Astrocyte of the spinal cord (primary cell): ENCODE data around the gene WDR45B.
"Not testable (repeated sequence)": the region's sequence is repeated elsewhere in the genome, so short reads cannot be mapped to it uniquely, and the experiment has no call there.

Experiments used
- DNase-seq: peaks from one replicate; pipeline ENCODE4 v3.0.0; 2011; ENCODE audit warnings: low read depth, low spot score
- H3K4me3 ChIP-seq: 2 replicates; pipeline ENCODE4 v1.5.1; 2011; ENCODE audit warnings: low read depth, mild to moderate bottlenecking, low read length, moderate library complexity
- CTCF ChIP-seq: IDR thresholded peaks from 2 replicates; pipeline ENCODE4 v1.5.1; 2012; ENCODE audit warnings: low read depth, mild to moderate bottlenecking, low read length, inconsistent platforms
- in situ Hi-C: cut with HindIII; loops from 2 replicates; pipeline ENCODE4 v1.10.0; 2017; ENCODE audit warnings: low sequenced_read_pairs

The WDR45B gene

DNA sequence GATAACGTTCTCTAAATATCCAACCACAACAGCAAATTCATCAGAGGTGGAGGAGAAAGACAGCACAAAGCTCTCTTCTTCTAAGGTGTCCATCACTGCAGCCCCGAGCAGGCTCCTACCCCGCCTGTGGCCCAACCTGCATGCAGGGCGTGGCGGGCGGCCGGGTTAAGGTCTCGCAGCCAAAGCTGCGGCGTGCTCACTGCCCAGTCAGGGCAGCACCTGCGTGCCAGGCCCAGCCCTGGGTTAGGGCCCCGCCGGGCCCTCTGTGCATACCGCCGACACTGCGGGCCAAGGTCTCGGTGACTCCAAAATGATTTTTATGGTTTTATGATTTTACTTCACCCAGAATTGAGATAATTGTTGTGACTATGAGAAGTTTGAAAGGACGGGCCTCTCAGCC is 70.9 kb downstream of the WDR45B start:
- no peak for TF ChIP-seq CTCF
- in situ Hi-C loops = no loop called here

GRCh38 chr17:82575581-82576221 is 72.5 kb downstream of the WDR45B start:
- DNase-seq, H3K4me3 ChIP-seq, in situ Hi-C loops: not testable (repeated sequence)

More for the DNA sequence above, 70.9 kb downstream of the WDR45B start:
- no peak for DNase-seq
- H3K4me3 ChIP-seq = no peak overlapping the region

- H3K4me3 ChIP-seq = no peak overlapping the region
- in situ Hi-C loops = no loop called here
- DNase-seq = no peak
- TF ChIP-seq CTCF = no peak
These were observed 74.2 kb downstream of the WDR45B start for GRCh38 chr17:82574041-82574440.

DNA sequence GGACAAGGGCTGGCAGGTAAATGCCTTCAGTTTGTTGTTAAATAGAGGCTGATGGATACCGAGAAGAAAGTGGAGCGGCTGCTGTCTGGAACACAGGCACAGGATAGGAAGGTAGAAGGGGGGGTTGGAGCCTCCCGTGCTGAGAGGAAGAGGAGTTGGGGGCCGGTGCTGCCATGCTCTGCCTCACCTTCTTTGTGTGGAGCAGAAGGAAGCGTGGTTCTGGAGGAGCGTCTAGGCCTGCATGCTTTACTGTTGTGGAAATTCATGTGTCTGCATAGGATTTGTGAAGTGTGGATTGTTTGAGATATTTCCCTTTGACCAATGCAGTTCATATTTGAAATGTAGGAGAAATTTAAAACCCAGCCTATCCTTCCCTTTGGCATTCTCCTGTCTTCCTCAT is 76.4 kb downstream of the WDR45B start:
- no peak for DNase-seq
- no peak overlapping the region for H3K4me3 ChIP-seq
- no peak for TF ChIP-seq CTCF
- in situ Hi-C loops = no loop called here

DNA sequence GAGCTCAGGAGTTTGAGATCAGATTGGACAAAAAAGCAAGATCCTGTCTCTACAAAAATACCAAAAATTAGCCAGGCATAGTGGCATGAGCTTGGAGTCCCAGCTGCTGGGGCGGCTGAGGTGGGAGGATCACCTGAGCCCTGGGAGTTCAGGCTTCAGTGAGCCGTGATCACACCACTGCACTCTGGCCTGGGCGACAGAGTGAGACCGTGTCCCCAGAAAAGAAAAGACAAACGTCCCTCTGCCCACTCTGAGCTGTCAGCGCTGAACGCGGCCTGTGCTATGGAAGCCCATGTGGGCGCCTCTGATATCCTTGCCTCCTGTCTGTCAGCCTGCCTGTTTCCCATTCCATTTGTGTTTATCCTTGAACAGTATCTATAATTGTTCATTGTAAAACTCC is 78.0 kb downstream of the WDR45B start:
- TF ChIP-seq CTCF = no peak
- H3K4me3 ChIP-seq = no peak overlapping the region
- DNase-seq = no peak
- in situ Hi-C loops = no loop called here

- in situ Hi-C loops = no loop called here
These were observed 78.6 kb downstream of the WDR45B start for GRCh38 chr17:82569621-82570020.

GRCh38 chr17:82568997-82569393 is 79.2 kb downstream of the WDR45B start:
- in situ Hi-C loops = no loop called here
- no peak for TF ChIP-seq CTCF
- DNase-seq = no peak
- H3K4me3 ChIP-seq = no peak overlapping the region

More at GRCh38 chr17:82569621-82570020, 78.6 kb downstream of the WDR45B start:
- H3K4me3 ChIP-seq = no peak overlapping the region
- no peak for TF ChIP-seq CTCF
- DNase-seq = no peak
